GM18519 (cell line): ENCODE results near the gene CNOT2.

Experiments
- ATAC-seq: cut with Tn5 transposase; IDR thresholded peaks from one replicate; pipeline ENCODE4 v1.9.1; 2021; ENCODE audit warnings: mild to moderate bottlenecking, moderate library complexity; ENCODE audit not compliant: unreplicated experiment, low FRiP score

CNOT2 gene

DNA sequence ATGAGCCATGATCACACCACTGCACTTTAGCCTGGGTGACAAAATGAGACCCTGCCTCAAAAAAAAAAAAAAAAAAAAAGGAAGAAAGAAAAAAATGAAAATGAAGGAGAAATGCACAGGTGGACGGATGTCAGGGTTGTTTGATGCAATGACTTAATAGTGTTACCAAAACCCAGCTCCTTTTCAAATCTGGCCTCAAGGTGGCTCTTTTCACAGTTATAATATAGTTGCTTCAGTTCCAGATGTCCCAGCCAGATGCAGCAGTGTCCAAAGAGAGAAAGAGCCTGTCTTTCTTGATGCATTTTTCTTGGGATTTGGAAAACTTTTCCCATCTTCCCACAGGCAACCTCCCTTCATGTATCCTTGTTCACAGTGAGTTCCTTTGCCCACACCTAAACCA is 159.4 kb downstream of the CNOT2 start:
- no peak for ATAC-seq

DNA sequence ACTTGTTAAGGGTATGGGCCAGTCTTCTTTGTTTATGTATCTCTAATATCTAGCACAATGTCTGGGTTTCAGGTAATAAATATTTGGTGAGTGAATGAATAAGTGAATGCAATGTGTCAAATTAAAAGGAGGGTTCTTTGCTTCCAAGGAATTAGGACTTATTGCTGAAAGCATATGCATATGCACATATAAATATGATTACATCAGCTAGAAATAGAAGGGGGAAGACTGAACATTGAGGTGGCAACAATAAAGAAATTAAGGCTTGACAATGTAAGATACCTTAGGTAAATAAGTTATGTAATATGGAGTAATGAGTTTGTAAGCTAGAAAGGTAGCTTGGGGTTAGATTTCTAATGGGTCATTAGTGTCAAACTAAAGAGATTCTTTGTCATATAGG is 160.6 kb downstream of the CNOT2 start:
- ATAC-seq: no peak
